Measurements from ENCODE around the gene RPS6KA3.
A peak's percentile ranks its signal among the peaks of the same experiment; 100 is the strongest.
"Not testable (repeated sequence)": the region's sequence is repeated elsewhere in the genome, so short reads cannot be mapped to it uniquely, and the experiment has no call there.

RPS6KA3 gene

GRCh38 chrX:20263474-20263873 lies 3.2 kb downstream of the RPS6KA3 start:
- no peak for DNase-seq

- no peak for DNase-seq
Measured at GRCh38 chrX:20260885-20261284, 5.8 kb downstream of the RPS6KA3 start.

GRCh38 chrX:20254712-20255299 lies 11.9 kb downstream of the RPS6KA3 start:
- DNase-seq: no peak

GRCh38 chrX:20253232-20253543 lies 13.5 kb downstream of the RPS6KA3 start:
- DNase-seq: no peak

GRCh38 chrX:20252381-20253231 lies 14.1 kb downstream of the RPS6KA3 start:
- peak; percentile 58 to 73 for DNase-seq

- no peak for DNase-seq
Measured at GRCh38 chrX:20251691-20252090, 15.0 kb downstream of the RPS6KA3 start.

- not testable (repeated sequence) for DNase-seq
Measured at GRCh38 chrX:20250146-20250545, 16.6 kb downstream of the RPS6KA3 start.

GRCh38 chrX:20248592-20249192 lies 18.0 kb downstream of the RPS6KA3 start:
- no peak for DNase-seq

GRCh38 chrX:20244931-20245330 lies 21.8 kb downstream of the RPS6KA3 start:
- no peak for DNase-seq

- DNase-seq: no peak
Measured at GRCh38 chrX:20240201-20240600, 26.5 kb downstream of the RPS6KA3 start.

- DNase-seq: no peak
Measured at GRCh38 chrX:20237864-20238263, 28.8 kb downstream of the RPS6KA3 start.

- DNase-seq: no peak
Measured at GRCh38 chrX:20235755-20236154, 31.0 kb downstream of the RPS6KA3 start.

- DNase-seq: no peak
Measured at GRCh38 chrX:20233336-20233735, 33.4 kb downstream of the RPS6KA3 start.

GRCh38 chrX:20231598-20231997 lies 35.1 kb downstream of the RPS6KA3 start:
- DNase-seq: no peak

GRCh38 chrX:20230406-20230805 lies 36.3 kb downstream of the RPS6KA3 start:
- no peak for DNase-seq

GRCh38 chrX:20229155-20229554 lies 37.6 kb downstream of the RPS6KA3 start:
- DNase-seq: no peak

GRCh38 chrX:20228245-20228644 lies 38.5 kb downstream of the RPS6KA3 start:
- DNase-seq: no peak

GRCh38 chrX:20227116-20227515 lies 39.6 kb downstream of the RPS6KA3 start:
- DNase-seq: no peak

- DNase-seq: no peak
Measured at GRCh38 chrX:20225488-20225833, 41.2 kb downstream of the RPS6KA3 start.

GRCh38 chrX:20224814-20225487 lies 41.8 kb downstream of the RPS6KA3 start:
- DNase-seq: no peak

GRCh38 chrX:20221902-20222301 lies 44.8 kb downstream of the RPS6KA3 start:
- no peak for DNase-seq

- DNase-seq: no peak
Measured at GRCh38 chrX:20218836-20219505, 47.7 kb downstream of the RPS6KA3 start.

GRCh38 chrX:20217906-20218305 lies 48.8 kb downstream of the RPS6KA3 start:
- no peak for DNase-seq
